ENCODE results near the gene CC2D1B. TPM values are rescaled to one million over a fixed set of nuclear protein-coding genes. Genes with fewer than 3 reads are reported as not detected.

The CC2D1B gene, protein sequence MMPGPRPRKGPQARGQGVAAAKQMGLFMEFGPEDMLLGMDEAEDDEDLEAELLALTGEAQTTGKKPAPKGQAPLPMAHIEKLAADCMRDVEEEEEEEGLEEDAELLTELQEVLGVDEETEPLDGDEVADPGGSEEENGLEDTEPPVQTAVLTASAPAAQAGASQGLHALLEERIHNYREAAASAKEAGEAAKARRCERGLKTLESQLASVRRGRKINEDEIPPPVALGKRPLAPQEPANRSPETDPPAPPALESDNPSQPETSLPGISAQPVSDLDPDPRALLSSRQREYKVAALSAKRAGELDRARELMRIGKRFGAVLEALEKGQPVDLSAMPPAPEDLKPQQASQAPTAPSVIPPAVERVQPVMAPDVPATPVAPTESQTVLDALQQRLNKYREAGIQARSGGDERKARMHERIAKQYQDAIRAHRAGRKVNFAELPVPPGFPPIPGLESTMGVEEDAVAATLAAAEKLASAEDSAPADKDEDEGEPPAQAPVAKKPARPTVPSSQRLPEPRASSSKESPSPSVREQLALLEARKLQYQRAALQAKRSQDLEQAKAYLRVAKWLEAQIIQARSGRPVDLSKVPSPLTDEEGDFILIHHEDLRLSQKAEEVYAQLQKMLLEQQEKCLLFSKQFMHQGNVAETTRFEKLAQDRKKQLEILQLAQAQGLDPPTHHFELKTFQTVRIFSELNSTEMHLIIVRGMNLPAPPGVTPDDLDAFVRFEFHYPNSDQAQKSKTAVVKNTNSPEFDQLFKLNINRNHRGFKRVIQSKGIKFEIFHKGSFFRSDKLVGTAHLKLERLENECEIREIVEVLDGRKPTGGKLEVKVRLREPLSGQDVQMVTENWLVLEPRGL
- 10 to 100 TPM; 19.5 to 30.3 (median 25.1) TPM for total RNA-seq

DNA sequence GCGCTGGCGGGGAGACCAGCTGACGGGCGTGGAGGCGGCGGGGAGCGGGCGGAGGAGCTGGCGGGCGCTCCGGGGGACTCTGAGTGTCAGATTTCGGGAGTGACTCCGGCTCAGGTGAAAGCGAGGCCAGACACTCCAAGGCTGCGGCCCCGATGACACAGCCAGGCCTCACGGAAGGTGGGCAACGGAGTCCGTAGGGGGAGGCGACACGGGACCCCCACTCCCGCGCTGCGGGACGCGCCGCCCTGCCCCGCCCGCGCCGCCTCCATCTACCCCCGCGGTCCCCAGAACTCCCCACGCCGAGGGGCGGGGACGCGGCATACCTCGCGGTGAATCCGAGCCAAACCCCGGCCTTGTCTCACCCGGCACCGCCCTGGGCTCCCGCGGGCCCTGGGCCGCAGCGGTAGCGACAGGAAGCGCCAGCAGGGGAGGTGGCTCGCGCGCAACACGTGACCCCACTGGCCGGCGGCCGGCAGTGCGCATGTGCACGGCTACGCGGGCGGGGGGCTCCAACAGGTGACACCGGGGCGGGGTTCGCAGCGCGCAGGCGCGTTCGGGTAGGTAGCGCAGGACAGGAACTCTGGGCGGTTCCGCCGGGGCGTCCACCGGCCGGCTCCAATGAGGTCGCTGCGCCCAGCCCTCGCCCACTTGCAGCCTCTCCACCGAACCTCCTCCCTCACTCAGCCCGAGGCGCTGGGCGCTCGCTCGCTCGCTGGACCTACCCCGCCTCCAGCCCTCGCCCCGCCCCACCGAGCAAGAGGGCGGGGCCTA lies at the start of gene CC2D1B:
TSS of gene CC2D1B (minus strand) at position 460 of the 771 bp plus-strand sequence. CDS start 1,585 bp downstream, outside the sequence.
- 0% methylated on average over 11 of the region's 92 CpGs for WGBS
- DNase-seq (ENCODE audit: extremely low spot score), result peak; percentile 99

DNA sequence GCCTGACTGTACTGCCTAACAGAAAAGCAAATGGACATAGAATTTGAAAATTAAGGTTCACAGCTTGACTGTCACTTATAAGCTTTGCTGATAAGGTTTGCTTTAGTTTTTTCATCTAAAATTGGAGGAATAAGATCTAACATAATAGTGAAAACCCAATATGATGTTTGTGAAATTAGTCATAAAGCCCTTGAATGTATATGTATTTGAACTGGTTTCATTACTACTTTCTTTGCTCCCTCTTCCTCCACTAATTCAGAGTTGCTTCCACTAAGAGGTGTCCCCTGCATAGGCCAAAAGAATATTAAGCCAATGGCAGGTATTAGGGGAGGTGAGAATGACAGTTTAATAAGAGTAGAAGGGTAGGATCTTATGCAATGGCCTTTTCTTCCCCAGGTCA lies 48.9 kb upstream of the CC2D1B start:
- Histone ChIP-seq H3K4me3 (no peak overlapping the region), H3K4me1 (no peaks in the 10 kb centered on the region), H3K27me3 (no peaks in the 10 kb centered on the region), H3K36me3 (peaks cover 75 to 100% (median 98%) of the 10 kb centered on the region in 4 donors), H3K27ac (replicated peaks in 1 of 4) (no peak overlapping the region), H3K9me3 (no peaks in the 10 kb centered on the region)
- intact Hi-C loops (cut with DNase I), result no loop called here
- DNase-seq (ENCODE audit: extremely low spot score), result no peak
- TF ChIP-seq, protein P1, sequence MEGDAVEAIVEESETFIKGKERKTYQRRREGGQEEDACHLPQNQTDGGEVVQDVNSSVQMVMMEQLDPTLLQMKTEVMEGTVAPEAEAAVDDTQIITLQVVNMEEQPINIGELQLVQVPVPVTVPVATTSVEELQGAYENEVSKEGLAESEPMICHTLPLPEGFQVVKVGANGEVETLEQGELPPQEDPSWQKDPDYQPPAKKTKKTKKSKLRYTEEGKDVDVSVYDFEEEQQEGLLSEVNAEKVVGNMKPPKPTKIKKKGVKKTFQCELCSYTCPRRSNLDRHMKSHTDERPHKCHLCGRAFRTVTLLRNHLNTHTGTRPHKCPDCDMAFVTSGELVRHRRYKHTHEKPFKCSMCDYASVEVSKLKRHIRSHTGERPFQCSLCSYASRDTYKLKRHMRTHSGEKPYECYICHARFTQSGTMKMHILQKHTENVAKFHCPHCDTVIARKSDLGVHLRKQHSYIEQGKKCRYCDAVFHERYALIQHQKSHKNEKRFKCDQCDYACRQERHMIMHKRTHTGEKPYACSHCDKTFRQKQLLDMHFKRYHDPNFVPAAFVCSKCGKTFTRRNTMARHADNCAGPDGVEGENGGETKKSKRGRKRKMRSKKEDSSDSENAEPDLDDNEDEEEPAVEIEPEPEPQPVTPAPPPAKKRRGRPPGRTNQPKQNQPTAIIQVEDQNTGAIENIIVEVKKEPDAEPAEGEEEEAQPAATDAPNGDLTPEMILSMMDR (IDR thresholded peaks at IDR 0.05), result no peak
- no peak for TF ChIP-seq EP300 (IDR thresholded peaks at IDR 0.05)
- TF ChIP-seq POLR2A (IDR thresholded peaks at IDR 0.05; ENCODE audit: low read depth), result no peak
- no peak for TF ChIP-seq POLR2AphosphoS5 (IDR thresholded peaks at IDR 0.05)

More for the DNA sequence above, at the start of gene CC2D1B:
- H3K9me3 ChIP-seq, result no peaks in the 10 kb centered on the region
- no peaks in the 10 kb centered on the region for H3K27me3 ChIP-seq
- H3K4me3 ChIP-seq, result peak within 1 kb of the TSS; percentile 71 to 96 (median 85)
- peak within 1 kb of the TSS; percentile 87 to 95 (median 93) for H3K27ac ChIP-seq (replicated peaks in 1 of 4)
- TF ChIP-seq POLR2A (IDR thresholded peaks at IDR 0.05; ENCODE audit: low read depth) (peak; percentile 93), EP300 (IDR thresholded peaks at IDR 0.05) (no peak), POLR2AphosphoS5 (IDR thresholded peaks at IDR 0.05) (peak; percentile 97 to 98)
- TF ChIP-seq, protein P1 (IDR thresholded peaks at IDR 0.05), result peak; percentile 16 to 28 (median 27)
- intact Hi-C loops (cut with DNase I), result loop anchor here (2.0 kb wide), 1 partner anchor 39 kb away; the partner anchor contains the start of genes ORC1 and PRPF38A
- H3K4me1 ChIP-seq, result peaks cover 11 to 38% (median 26%) of the 10 kb centered on the region in 4 donors
- H3K36me3 ChIP-seq, result peaks cover 12 to 32% (median 24%) of the 10 kb centered on the region in 4 donors

DNA sequence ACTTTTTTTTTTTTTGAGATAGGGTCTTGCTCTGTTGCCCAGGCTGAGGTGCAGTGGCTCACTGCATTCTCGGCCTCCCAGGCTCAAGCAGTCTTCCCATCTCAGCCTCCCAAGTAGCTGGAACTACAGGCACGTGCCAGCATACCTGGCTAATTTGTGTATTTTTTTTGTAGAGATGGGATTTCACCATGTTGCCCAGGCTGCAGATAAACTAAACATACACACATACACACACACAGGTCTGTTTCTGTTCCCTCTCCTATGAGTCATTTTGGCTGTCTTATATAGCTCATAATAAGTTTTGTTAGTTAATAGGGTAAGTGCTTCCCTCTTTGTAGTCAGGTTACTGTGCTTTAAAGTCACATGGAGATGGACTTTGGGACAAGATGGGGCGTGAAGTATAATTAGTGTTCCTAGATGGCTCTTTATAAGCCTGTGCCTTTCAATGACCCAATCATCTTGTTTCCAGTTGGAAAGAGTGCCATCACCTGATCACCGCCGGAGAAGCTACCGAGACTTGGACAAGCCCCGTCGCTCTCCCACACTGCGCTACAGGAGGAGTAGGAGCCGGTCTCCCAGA lies 47.5 kb upstream of the CC2D1B start:
- Histone ChIP-seq H3K9me3 (no peaks in the 10 kb centered on the region), H3K4me1 (no peaks in the 10 kb centered on the region), H3K36me3 (peaks cover 80 to 100% (median 97%) of the 10 kb centered on the region in 4 donors), H3K4me3 (no peak overlapping the region), H3K27me3 (no peaks in the 10 kb centered on the region), H3K27ac (replicated peaks in 1 of 4) (no peak overlapping the region)
- TF ChIP-seq, protein P1 (IDR thresholded peaks at IDR 0.05), result no peak
- TF ChIP-seq EP300 (IDR thresholded peaks at IDR 0.05), result no peak
- TF ChIP-seq POLR2AphosphoS5 (IDR thresholded peaks at IDR 0.05), result no peak
- no peak for TF ChIP-seq POLR2A (IDR thresholded peaks at IDR 0.05; ENCODE audit: low read depth)
- WGBS, result 93% methylated on average over 10 of the region's 10 CpGs
- intact Hi-C loops (cut with DNase I), result no loop called here
- DNase-seq (ENCODE audit: extremely low spot score), result no peak

DNA sequence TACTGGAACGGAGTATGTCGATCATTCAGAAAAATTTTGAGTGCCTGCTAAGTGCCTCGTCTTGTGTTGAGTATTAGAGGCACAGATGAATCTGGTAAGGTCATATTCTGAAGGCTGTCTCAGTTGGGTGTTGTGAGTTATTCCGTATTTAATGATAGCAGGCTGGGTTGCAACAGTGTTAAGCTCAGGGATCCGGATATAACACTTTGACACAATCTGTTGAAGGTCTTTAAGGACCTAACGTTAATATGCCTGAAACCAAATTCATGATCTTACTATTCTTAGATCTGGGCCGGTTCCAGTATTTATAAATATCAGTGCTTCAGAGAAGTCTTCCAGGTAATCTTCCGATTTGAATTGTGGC lies 39.0 kb upstream of the CC2D1B start:
- TF ChIP-seq POLR2AphosphoS5 (IDR thresholded peaks at IDR 0.05) (no peak), EP300 (IDR thresholded peaks at IDR 0.05) (no peak), POLR2A (IDR thresholded peaks at IDR 0.05; ENCODE audit: low read depth) (no peak)
- TF ChIP-seq, protein P1 (IDR thresholded peaks at IDR 0.05), result no peak

More for the DNA sequence above, 39.0 kb upstream of the CC2D1B start:
- no peak for DNase-seq (ENCODE audit: extremely low spot score)
- H3K4me3 ChIP-seq, result peak overlapping the region; percentile 72 to 91 (median 83)
- WGBS, result 5% methylated on average over 8 of the region's 8 CpGs
- intact Hi-C loops (cut with DNase I), result loop anchor here (2.0 to 10.0 kb wide), 2 partner anchors 38 to 280 kb away; partner anchors contain the start of gene CC2D1B
- H3K27me3 ChIP-seq, result no peaks in the 10 kb centered on the region
- H3K27ac ChIP-seq (replicated peaks in 1 of 4), result peak overlapping the region; percentile 86 to 91 (median 90)
- H3K36me3 ChIP-seq, result peaks cover 21 to 42% (median 35%) of the 10 kb centered on the region in 4 donors
- H3K4me1 ChIP-seq, result peaks cover 16 to 30% (median 25%) of the 10 kb centered on the region in 4 donors
- H3K9me3 ChIP-seq, result no peaks in the 10 kb centered on the region

All from esophagus muscularis mucosa (tissue), 4 donors.